Measurements from ENCODE around the gene ELK3. TPM values are rescaled to one million over a fixed set of nuclear protein-coding genes. Genes with fewer than 3 reads are reported as not detected.
A peak's percentile ranks its signal among the peaks of the same experiment; 100 is the strongest.

Gene ELK3
- 23.2 and 24.6 TPM in 2 replicates for total RNA-seq

DNA sequence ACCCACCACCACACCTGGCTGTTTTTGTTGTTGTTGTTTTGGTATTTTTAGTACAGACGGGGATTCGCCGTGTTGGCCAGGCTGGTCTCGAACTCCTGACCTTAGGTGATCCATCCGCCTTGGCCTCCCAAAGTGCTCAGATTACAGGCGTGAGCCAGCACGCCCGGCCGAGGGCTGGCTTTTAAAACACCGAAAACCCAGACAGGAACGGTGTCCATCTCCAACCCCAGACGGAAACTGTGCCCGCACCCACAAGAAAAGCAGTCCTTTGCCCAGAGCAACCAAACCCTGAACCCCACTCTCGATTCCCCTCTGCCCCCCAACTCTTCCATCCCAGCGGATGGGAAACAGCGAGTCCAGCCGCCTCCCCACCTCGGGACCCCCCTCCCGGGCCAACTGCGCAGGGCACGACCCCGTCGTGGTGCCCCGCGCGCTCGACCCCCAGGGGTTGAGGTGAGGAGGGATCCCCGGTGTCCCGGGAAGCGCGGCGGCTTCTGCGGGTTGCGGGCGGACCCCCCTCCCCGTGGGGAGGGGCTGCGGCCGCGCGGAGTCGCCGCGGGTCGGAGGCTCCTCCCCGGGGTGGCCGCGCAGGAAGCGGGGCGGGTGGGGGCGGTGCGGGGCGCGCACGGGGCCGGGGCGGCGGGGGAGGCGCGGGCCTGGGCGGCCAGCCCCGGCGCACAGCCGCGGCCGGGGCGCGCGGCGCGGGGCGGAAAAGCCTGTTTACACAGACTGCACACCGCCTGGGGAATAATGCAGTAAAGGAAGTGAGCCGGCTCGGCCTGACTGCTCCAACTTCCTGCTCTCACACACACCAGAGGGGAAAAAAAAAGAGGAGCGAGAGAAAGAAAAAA is at the start of gene ELK3:
Gene ELK3 (plus strand): TSS at position 651 of the 851 bp plus-strand sequence.
- peak within 1 kb of the TSS; percentile 97 for H3K4me3 ChIP-seq (ENCODE audit: low read depth, low read length)
- no peak for TF ChIP-seq CTCF (IDR thresholded peaks at IDR 0.05; ENCODE audit: insufficient read depth, low read depth, low read length)
- DNase-seq (ENCODE audit: low read depth): peak; percentile 75

GRCh38 chr12:96146747-96147146 is 47.4 kb upstream of the ELK3 start:
- no peak overlapping the region for H3K4me3 ChIP-seq (ENCODE audit: low read depth, low read length)
- no peak for TF ChIP-seq CTCF (IDR thresholded peaks at IDR 0.05; ENCODE audit: insufficient read depth, low read depth, low read length)
- no peak for DNase-seq (ENCODE audit: low read depth)

DNA sequence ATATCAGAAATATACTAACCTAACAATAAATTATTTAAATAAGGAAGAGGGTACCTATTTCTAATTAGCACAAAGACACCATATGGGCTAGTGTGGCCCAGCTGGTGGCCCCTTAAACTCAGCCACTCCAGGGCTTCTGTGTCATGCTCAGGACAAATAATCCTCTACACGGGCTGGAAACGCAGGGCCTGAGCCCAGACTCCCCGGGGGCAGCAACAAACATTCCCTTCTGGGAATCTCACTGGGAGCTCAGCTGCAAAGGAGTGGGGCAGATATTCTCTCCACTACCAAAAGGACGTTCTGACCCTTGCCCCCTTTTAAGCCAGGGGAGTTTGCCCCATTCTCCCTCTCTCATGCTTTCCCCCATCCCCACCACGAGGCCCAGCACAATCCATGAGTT is 43.7 kb upstream of the ELK3 start:
- no peak for TF ChIP-seq CTCF (IDR thresholded peaks at IDR 0.05; ENCODE audit: insufficient read depth, low read depth, low read length)
- no peak overlapping the region for H3K4me3 ChIP-seq (ENCODE audit: low read depth, low read length)
- DNase-seq (ENCODE audit: low read depth): no peak

GRCh38 chr12:96152164-96152563 is 42.0 kb upstream of the ELK3 start:
- TF ChIP-seq CTCF (IDR thresholded peaks at IDR 0.05; ENCODE audit: insufficient read depth, low read depth, low read length): no peak
- DNase-seq (ENCODE audit: low read depth): no peak
- H3K4me3 ChIP-seq (ENCODE audit: low read depth, low read length): no peak overlapping the region

DNA sequence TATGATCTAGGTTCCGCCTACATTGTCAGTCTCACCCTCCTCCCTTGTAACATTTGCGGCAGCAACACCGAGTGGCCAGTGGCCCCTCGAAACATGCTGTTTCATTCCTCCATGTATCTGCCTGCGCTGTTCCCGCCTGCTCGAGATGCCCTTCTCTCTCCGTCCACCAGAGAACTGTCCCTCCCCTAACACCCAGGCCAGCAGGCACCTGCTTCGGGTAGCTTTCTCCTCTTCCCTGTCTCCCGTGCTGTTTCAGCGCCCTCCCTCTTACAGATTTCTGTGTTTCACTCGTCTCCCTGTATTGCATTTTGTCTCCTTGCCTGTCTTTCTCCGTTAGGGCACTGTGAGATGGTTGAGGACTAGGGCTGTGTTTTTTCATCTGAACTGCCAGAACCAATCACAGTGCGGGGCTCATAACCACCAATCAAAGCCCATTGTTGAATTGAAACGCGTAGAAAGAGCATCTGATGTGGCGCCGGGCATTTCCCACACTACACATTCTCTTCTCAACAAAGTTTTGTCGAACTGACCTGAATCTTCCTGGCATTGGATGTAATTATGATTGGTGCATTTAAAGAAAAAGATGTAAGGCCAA is 40.9 kb upstream of the ELK3 start:
- no peak overlapping the region for H3K4me3 ChIP-seq (ENCODE audit: low read depth, low read length)
- TF ChIP-seq CTCF (IDR thresholded peaks at IDR 0.05; ENCODE audit: insufficient read depth, low read depth, low read length): no peak
- no peak for DNase-seq (ENCODE audit: low read depth)

- no peak overlapping the region for H3K4me3 ChIP-seq (ENCODE audit: low read depth, low read length)
- no peak for TF ChIP-seq CTCF (IDR thresholded peaks at IDR 0.05; ENCODE audit: insufficient read depth, low read depth, low read length)
- DNase-seq (ENCODE audit: low read depth): no peak
Measured at GRCh38 chr12:96155181-96155580, 39.0 kb upstream of the ELK3 start.
